ENCODE measurements around the gene FOXN1. TPM values are rescaled to one million over a fixed set of nuclear protein-coding genes. Genes with fewer than 3 reads are reported as not detected.
A peak's percentile ranks its signal among the peaks of the same experiment; 100 is the strongest.

Gene FOXN1
- total RNA-seq, 1 donor from 2014 or later, result not detected

DNA sequence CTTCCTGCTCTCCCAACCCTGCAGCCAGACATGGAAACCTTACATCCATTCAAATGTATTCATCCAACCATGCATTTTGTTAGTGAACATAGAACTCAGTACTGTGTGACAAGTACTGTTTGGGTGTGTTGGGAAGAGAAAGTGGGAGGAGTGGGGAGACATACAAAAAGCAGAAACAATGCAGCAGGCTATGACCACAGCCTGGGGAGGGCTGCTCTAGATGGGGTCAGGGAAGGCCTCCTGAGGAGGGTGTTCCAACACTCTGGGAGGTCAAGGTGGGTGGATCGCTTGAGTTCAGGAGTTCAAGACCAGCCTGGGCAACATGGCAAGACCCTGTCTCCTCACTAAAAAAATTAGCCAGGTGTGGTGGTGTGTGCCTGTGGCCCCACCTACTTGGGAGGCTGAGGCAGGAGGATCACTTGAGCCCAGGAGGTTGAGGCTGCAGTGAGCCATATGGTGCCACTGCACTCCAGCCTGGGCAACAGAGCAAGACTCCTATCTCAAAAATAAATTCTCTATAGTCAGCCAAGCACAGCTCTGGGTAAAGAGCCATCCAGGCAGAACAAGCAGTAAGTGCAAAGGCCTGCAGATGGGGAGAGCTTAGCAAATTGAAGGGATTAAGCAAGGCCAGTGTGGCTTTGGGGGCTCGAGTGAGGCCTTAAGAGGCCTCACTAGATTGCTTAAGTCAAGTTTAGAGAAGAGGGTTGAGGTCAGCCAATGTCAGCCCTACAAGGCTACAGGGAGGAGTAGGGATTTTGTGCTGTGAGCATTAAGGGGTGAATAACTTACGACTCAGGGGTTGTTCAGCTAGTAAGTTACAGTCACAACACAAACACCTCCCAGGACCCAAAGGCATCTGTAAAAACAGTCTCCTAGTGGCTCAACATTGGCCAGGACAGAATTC lies 27.2 kb upstream of the FOXN1 start:
- no peak for DNase-seq

DNA sequence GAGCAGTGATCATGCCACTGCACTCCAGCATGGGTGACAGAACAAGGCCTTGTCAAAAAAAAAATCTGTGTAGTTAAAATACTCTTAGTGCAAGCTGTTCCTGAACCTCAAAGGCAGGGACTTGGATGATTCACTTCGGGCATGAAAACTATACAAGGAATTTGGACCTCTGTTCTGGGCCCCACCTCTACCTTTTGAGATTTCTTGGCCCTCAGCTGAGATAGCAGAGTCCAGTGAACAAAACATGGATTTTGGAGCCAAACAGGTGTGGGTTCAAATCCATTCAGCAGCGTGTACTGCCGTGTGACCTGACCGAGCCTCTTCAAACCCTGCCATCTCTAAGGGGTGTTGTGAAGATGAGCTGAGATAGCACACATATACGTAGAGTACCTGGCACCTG lies 25.9 kb upstream of the FOXN1 start:
- no peak for DNase-seq

DNA sequence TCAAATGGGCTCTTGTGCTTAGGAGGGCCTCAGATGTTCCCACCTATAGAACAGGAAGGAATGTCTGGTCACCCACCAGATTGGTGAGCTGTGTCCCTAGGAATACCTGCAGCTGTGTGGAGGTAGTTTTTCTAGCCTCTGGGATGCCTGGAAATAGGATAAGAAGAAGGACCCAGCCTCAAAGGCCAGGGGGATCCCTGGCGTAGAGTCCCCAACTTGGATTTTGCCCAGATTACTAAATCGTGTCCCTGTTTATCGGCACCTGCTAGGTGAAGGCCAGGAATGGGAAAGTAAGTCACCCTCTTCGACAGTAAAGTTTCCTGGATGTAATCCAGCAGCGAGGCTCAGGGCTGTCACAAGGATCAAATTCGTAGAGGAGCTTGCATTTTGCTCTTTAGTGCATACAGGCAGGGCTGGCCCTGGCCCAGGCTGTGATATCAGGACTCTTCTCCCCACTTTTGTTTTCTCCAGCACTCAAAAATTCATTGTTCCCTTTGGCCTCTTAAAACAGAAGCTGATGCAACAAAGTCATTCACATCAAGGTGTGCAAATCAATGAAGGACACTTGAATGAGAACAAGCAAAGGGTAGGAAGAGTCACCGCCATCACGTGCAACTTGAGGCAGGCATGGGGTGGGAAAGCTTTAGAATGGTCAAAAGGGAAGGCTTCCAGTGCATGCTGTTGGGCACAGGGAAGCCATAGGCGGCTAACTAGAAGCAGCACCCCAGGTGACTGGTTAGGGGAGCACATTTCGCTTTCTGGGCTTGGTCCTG lies 25.2 kb upstream of the FOXN1 start:
- no peak for DNase-seq

DNA sequence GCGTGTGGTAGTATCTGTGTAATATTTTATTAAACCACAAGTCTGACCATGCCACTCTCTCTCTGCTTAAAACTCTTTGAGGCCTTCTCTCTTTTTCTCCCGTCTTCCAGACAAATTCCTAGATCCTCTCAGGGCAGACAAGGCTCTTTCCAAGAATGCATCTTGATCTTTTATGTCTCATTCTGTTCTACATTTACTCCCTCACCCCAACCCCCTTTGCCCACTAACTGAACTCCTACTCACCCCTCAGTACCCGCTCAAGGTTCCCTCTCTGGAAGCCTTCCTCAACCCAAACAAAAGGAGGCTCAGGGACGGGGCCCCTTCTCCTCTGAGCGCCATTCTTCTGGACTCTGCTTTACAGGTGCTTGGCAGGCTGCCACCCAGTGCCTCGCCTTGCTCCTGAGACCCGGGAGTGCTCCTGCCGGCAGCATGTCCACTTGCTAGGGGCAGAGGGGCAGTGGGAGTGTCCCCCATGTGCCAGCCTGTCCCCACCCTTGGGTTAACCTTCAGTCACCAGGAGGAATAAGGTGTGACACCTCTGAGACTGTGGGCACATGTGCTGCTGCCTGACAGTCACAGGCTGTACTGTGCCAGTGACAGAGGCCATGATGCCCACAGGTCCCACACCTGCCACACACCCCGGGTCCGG lies 23.5 kb upstream of the FOXN1 start:
- no peak for DNase-seq

DNA sequence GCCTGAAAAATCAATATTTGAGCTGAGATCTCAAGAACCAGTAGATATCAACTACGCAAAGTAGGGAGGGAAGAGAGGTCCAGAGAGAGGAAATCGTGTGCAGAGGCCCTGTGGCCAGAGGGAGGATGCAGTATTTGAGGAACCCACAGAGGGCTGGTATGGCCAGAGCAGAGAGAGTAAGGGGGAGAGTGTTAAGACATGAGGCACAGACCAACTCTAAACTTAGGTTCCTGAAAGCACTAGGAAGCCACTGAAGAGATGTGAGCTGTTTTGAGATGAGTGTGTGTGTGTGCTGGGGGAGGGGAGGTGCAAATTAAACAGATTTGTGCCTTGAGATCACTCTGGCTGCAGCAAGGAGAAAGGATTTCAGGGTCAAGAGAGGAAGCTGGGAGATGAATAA lies 21.9 kb upstream of the FOXN1 start:
- no peak for DNase-seq

DNA sequence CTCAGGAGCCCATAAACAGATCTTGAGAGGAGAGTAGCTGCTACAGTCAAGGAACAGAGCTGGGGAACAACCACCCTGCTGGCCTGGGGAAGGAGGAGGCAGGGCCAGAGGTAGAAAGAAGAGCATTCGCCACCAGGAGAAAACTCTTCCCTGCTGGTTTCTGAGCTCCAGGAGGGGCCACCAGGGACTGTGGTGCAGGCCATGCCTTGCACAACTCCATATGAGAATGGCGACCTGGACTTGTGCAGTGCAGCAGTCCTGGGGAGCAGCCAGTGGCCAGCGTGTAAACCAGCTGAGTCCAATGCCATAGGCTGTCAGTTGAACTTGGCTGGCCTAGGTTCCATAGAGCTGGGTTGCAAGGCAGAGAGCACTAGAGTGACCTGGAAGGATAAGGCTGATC lies 21.1 kb upstream of the FOXN1 start:
- no peak for DNase-seq

DNA sequence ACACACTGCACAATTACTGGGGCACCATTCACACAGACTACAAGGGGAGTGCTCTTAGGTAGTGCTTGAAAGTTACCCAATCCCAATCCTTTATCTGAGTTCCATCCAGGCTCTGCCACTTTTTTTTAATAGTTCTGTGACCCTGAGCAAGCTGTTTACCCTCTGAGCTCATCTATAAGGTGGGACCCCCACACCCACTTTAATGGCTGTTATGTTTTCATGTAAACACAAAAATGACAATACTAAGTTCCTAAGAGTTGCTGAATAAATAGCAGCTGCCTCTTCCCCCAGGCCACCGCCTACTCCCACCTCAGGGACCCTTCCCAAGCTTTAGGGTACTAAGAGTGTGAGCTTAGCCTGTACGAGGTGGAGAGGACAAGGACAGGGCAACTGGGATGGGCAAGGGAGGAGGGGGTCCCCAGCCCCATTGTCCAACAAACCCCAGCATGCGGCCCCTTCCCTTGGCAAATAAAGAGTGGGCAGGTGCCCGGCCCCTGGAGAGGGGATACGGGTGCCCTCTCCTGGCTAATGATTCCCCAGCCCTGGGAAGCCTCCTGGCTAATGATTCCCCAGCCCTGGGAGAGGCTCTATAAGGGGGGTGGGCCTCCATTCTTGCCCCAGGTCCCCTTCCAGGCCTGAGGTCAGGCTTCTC lies 18.1 kb upstream of the FOXN1 start:
- DNase-seq, result no peak

DNA sequence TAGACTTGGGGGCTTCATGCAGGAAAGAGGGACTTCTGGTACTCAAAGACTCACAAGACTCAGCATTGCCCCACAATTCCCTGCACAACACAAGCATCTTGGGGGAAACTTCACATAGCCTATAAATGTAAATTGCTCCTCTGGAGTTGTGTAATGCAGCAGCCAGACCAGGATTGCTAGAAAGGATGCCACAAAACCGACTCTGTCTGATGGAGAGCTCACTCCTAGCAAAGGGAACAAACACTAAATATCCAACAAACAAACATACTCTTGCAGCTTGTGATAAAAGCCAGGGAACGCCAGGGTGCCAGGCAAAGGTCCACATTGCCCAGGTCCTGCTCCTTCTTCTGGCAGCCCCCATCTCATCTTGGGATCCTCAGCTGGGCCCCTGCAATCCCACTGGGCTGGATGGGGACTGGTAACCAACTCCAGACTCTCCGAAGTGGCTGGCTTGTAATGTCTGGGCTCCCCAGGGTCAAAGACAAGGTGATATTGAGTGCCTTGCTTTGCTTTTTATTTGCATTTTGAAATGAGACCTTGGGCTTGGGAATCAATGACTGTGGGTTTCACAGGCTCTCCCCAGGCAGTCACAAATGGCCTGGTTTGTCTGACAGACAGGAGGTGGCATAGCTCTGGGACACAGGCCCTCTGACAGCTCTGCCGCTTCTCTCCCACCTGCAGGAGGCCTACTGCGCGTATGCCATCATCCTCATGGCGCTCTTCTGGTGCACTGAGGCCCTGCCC lies 17.4 kb upstream of the FOXN1 start:
- no peak for DNase-seq

DNA sequence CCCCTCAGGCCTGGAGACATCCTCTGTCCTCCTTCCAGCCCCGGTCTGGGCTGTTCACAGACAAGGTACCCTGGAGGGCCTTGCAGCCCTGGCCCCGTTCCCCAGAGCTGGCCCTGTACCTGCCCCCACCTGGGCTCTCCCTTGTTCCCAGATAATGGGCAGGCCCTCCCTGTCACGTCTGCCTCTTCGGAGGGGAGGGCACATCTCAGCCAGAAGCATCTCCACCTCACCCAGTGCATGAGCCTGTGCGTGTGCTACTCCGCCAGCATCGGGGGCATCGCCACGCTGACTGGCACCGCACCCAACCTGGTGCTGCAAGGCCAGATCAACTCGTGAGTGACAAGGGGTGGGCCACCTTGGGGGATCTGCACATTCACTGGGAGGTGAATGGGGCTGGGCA lies 14.9 kb upstream of the FOXN1 start:
- DNase-seq, result no peak

DNA sequence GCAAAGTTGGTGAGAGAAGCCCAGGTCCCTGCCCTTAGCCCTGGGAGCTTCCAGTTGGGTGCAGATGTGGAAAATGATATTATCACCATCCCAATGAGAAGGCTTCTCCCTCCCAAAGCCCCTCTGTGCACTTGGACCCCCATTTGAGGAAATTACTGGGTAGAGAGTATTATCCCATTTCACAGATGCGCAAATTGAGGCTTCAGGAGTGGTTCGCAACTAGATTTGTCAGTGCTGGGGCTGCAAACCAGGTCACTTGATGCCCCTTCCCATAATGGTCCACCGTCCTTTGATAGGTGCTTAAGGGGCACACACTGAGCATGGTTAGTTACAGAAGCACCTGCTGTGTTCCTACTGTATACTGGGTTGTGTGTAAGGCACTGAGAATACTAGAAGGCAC lies 14.3 kb upstream of the FOXN1 start:
- DNase-seq, result no peak

DNA sequence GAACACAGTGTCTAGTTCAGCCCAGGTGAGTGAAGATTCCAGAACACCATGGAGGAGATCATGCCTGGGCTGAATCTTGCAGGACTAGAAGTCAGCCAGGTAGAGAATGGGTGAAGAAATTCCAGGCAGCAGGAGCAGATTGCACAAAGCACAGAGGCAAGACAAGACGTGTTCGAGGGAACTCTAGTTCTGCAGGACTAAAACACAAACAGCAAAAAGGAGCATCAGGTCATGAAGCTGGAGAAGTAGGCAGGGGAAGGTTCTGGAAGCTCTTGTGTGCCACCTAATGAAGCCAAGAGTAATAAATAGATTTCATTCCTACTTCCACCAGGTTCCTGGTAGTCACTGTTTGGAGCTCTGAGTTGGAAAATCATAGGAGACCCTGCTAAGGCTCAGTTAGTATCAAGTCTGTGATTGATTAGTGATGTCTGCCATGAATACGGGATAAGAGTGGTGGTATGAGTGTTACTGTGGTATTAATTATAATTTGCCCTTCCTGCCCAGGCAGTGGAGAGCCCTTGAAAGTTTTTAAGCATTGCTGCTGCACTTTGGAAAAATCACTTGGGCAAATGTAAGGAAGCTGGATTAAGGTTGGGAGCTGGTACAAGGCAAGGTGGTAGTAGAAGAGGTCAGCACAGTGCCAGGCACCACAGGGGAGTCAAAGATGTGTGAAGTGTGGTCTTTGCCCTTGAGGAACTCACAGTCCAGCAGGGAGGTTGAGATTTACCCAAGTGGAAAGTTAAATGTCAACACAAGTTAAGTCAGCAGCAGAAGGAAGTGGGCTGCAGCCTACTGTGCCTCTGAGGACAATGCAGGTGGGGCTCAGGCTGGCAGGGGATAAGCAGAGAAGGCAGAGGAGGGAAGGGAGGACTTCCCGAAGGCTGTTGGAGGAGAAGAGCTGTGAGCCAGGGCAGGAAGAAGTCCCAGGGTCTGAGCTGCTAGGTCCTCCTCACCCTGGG lies 13.5 kb upstream of the FOXN1 start:
- no peak for DNase-seq

DNA sequence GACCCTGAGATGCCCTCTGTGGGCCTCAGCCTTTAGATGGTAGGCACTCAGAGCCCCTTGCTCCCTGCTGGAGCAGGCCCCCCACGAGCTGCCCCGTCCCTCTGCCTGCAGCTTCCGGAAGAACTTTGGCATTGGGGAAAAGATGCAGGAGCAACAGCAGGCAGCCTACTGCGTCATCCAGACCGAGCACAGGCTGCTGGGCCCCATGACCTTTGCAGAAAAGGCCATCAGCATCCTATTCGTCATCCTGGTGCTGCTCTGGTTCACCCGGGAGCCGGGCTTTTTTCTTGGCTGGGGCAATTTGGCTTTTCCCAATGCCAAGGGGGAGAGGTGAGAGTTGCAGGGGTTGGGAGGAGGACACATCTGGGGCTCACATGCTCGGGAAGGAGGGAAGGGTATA lies 12.7 kb upstream of the FOXN1 start:
- DNase-seq, result no peak

DNA sequence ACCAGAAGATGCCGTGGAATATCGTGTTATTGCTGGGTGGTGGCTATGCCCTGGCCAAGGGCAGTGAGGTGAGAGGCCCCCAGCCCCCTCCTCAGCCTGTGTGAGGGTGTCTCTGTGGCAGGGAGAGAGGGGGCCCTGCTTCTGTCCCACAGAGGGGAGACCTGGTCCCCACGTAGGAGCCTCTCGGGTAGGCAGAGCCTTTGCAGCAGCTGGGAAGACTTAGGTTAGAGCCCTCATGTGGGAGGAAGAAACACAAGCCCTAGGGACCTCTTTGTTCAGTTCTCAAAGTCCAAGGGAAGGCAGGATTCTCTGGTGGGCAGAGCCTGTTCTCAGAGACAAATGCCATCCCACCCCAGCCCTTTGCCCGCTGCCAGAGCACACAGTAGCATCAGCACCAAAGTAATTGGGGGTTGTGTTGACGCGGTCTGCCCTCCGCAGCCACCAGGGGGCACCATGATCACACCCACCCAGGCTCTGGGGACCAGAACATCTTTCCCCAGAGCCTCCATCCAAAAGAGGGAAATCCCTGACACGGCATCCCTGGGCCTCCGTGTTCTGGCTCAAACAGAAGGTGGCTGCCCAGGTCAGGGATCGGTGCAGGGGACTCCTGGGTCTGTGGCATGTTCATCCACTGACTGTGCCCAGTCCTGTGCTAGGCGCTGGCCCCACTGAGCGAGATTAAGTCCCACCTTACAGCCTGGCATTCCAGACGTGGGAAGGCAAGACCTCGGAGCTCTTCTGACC lies 11.5 kb upstream of the FOXN1 start:
- peak; percentile 77 for DNase-seq

DNA sequence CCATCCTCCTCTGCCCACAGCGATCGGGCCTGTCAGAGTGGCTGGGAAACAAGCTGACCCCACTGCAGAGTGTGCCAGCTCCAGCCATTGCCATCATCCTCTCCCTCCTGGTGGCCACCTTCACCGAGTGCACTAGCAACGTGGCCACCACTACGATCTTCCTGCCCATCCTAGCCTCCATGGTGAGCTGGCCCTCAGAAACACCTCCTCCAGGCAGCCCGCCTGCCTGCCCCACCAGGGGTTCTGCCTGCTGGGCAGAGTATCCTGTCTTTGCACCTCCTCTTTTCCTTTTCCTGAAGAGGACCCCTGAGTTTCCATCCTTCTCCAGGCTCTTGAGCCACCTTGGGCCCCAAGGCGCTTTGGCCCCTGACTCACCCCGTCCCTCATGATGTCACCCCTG lies 10.5 kb upstream of the FOXN1 start:
- DNase-seq, result no peak

DNA sequence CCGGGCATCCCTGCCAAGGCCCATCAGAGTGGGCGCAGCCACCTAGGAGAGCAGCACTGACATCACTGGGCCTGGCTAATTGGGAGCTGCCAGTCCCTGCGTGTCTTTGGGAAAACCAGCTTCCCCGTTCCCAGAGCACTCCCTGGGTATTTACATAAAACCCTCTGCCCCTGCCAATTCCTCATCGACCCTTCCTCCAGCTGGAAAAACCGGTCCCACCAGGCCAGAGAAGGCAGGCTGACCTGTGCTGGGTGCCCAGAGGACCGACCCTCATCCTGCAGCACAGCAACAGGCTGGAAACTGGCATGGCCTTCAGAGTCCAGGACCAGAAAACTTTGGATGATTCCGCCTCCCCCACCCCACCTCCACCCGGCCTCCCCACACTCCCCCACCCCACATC lies 8.2 kb upstream of the FOXN1 start:
- DNase-seq, result no peak

DNA sequence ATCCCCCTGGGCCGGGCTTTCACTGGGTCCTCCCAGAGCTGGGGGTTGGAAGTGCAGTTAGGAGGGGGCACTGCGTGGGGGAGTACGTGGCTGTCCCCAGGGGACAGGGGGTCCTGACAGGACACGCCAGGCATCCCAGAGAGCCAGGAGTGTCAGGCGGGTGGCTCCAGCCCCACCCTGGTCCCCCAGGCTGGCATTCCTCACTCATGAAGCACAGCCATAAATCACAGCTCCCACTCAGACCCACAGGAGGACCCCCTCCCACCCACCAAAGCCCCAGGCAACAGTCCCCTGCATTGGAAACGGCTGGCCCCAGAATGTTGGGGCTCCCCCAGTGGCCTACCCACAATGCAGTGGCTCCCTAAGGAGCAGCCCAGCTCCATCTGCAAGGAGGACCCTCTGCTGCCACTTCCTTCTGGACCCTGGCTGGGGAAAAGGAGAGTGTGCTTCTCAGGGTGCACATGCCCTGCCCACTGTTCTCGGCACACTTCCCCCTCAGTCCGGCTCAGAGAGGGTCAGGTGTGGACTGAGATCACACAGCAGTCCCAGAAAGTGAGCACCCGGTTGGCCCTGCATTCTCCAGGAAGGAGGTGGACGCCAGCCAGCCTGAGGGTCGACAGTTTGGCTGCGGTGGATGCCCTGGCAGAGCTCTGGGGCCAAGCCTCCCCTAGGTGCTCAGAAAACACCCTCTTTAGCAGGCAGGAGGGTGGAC lies 7.3 kb upstream of the FOXN1 start:
- DNase-seq, result no peak

DNA sequence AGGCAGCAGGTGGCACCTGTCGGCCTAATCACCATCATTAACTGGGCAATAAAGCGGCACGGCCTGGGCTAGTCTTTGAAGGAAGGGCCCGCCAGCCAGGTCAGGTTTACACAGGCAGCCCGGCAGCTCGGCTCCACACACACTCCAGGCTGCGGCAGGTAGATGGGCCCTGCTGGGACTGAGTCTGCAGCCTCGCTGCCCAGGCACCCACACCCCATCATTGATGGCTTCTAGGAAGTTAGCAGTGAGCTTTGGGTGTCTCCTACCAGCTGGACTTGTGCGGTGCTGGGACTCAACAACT lies 6.8 kb upstream of the FOXN1 start:
- DNase-seq, result no peak

DNA sequence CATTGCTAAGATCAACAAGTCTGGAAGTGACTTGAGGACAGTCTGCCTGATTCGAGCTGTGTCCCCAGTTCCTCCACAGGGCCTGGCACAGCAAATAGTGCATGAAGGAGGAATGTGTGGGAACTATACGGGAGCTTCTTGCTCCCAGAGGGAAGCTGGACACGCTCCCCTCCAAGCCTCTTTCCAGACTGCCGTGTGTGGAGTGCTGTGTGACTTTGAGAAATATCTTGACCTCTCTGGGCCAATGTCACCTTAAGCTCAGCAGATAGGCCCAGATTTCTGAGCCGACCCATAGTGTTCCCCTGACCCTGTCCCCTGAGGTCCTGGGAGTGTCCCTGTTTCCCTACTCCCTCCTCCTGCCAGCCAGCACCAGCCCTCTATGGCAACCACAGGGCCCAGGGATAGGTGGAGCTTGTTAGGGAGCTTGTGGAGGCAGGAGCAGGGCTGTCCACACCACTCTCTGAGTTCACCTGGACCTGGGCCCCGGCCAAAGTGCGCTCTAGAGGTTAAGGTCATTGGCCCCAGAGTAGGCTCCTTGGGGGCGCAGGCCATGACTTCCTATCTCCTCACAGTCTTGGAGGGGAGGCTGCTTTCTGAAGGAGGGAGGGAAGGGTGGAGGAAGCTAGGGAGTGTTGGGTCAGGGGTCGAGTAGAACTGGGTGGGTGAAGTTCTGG lies 6.3 kb upstream of the FOXN1 start:
- DNase-seq, result no peak

DNA sequence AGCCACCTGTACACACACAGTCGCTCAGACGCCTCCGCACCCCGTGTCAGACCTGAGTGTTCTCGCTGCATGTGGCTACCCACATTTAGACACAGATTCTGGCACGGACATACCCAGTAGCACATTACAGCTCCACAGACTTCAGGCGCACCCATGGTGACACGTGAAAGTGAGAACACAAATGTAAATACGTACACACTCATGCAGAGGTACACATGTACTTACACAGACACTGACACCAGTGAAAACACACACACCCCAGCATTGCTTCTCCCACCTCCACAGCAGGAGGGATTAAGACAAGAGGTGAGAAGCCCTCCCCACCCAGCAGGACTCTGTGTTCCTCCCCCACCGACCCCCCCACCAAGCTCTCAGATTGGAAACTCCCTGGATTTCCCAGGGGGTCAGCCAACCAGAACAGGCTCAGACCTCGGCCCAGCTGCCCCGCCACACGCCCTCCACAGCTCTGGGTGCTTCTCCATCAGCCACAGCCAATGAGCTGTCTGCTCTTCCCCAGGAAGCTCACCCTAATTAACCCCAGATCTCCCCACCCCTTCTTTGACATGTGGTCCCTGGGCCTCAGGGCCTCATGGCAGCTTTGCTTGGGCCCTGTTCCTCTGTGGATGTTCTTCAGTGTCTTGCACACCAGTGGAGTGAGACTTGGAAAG lies 5.3 kb upstream of the FOXN1 start:
- DNase-seq, result no peak
